GM21619 (cell line): Measurements from ENCODE around the gene SLC13A4.
A peak's percentile ranks its signal among the peaks of the same experiment; 100 is the strongest.
"Not testable (repeated sequence)": the region's sequence is repeated elsewhere in the genome, so short reads cannot be mapped to it uniquely, and the experiment has no call there.

Experiments
- ATAC-seq: cut with Tn5 transposase; IDR thresholded peaks from one replicate; pipeline ENCODE4 v1.9.1; 2021; ENCODE audit not compliant: unreplicated experiment

The SLC13A4 gene

DNA sequence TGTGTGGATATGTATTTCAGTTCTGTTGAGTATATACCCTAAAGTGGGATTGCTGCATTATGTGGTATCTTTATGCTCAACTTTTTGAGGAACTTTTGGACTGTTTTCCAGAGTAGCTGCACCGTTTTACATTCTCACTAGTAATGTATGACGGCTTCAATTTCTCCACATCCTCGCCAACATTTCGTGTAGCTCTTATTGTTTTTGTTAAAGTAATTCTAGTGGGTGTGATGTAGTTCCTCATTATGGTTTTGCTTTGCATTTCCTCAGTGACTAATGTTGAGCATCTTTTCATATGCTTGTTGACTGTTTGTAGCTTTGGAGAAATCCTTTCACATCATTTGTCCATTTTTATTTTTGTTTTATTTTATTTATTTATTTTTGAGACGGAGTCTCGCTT, 61.1 kb downstream of the SLC13A4 start:
- ATAC-seq, result no peak

DNA sequence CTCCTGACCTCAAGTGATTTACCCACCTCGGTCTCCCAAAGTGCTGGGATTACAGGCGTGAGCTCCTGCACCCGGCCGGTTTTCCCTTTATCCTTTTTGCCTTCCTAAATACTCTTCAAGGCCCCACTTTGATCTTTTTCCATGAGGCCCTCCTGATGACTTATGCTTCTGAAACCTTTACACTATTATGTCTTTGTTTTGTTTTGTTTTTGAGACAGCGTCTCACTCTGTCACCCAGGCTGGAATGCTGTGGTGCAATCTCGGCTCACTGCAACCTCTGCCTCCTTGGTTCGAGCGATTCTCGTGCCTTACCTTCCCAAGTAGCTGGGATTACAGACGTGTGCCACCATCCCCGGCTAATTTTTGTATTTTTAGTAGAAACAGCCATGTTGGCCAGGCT, 61.8 kb downstream of the SLC13A4 start:
- ATAC-seq, result no peak

DNA sequence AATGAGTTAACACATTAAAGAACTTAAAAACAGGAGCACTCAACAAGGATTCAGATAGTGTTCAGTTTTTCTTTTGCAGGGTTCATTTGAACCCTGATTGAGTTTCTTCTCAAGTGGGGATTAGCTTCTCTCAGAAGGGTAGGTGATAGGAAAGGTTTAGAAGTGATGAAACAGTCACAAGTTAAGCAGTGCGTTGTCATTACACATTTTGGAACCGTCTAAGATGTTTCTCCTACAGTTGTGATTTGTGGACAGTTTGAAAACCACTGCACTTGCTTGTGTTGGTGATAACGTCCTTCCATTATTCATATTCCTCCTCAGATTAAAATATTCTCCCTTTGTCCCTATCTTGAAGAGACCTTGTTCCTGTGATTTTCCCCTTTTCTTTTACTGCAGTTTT, 62.9 kb downstream of the SLC13A4 start:
- no peak for ATAC-seq

DNA sequence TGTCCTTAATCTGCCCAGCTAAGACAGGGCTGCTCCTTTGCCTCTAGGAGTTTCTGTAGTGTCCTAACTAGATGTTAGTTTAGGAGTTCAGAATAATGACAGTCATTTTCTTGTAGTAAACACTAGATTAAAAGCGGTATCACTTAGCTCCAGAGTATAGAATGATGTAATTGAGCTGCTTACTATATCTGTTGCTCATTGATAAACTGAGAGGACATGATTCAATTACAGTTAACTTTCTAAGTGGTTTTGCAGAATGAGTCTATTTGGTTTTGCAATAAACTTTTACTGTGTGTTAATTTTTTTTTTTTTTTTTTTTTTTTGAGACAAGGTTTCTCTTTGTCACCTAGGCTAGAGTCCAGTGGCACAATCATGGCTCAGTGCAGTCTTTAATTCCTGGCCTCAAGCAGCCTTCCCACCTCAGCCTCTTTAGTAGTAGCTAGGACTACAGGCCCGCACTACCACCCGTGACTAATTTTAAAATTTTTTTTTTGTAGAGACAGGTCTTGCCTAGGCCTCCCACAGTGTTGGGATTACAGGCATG, 63.9 kb downstream of the SLC13A4 start:
- no peak for ATAC-seq

DNA sequence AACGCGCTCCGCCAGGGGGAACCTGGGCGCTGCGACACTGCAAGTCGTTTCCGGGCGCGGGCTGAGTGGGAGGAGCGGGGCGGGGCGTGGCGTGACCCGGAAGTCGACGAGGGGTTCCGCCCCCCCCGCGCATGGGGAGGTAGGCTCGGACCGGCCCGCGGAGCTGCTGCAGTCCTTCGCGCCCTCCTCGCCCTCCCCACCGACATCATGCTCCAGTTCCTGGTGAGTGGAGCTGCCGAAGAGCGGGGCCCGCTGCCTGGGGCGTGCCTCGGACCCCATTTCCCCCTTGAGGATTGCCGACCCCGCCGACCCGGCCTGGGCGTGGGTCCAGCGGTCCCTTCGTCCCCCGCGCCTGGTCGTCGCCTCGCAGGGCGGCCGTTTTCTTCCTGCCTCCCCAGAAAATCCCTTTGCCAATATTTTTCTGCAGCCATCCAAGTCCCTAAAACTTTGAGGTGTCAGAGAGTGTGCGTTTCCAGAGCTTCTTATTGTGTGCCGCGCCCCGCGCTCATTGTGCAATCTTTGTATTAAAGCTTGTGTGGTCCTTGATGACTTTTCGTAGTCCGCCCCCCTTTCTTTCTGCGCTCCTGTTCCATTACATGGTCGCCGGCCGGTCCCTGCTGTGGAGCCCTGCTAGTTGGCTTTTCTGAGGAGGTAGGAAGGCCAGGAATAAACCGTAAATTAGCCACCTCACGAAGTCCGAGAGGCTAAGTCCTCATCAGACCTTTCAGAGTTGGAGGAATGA, 65.4 kb downstream of the SLC13A4 start, which contains the start of gene STMP1:
TSS of gene STMP1 (plus strand) at position 142 of the 742 bp plus-strand sequence.
- peak; percentile 96 for ATAC-seq

DNA sequence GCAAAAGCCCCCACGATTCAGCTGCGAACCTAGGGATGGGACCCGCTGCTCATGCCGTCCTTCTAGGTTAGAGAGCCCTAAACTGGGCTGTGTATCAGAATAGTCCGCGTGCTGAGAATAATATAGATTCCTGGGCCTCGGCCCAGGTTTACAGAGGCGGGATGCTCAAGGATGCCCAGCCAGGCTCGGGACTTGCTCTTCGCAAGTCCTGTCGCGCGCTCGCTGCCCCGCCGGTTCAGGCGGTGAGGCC, 65.9 kb downstream of the SLC13A4 start:
- no peak for ATAC-seq

DNA sequence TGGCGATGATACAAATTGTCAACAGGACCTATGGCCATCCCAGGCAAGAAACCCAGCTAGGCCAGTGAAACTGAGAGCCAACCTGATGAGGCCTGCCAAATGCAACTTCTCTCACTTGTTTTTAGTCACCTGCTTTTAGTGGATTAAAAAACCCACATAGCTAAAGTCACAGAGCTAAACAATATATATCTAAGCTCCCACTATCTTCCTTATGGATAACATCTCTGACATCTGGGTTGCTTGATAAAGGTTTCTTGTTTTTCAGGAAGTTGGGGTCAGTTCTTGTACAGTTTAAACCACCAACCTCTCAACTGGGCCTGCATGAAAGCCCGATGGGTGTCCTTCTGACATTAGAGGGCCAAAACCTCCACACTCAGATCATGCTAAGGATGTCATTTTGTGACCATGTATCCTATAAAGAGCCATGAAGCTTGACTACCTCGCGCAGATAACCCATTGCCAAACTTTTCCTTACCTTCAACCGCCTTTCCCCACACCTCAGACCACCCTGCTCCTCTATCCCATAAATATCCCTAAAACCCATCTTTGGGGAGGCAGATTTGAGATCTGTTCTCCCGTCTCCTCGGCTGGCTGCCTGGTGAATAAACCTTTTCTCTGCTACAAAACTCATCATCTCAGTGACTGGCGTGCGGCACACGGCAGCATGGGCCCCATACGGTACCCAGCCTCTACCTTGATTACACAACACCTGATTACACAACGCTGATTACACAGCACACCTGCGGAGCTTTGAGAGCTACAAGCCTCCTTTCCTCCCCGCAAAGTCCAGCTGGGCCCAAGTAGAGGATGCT, 66.5 kb downstream of the SLC13A4 start:
- ATAC-seq, result peak; percentile 1

DNA sequence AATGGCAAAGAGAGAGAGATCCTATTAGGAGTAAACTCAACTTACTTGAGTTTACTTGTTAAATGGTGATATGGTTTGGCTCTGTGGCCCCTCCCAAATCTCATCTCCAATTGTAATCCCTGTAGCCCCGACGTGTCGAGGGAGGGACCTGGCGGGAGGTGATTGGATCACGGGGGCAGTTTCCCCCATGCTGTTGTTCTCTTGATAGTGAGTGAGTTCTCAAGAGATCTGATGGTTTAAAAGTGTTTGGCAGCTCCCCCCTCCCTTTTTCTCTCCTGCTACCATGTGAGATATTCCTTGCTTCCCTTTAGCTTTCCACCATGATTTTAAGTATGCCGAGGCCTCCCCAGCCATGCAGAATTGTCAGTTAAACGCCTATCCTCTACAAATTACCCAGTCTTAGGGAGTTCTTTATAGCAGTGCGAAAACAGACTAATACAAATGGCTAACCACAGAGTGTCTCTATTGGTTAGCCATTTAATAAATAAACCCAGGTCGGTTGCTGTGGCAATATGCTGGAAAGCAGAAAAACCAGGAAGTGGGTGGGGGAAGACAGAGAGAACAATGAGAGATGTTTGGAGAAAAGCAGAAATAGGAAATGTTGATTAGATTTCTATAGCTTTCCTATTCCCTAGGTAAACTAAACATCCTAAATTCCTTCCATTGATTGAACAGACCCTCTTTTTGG, 68.7 kb downstream of the SLC13A4 start:
- ATAC-seq, result no peak

DNA sequence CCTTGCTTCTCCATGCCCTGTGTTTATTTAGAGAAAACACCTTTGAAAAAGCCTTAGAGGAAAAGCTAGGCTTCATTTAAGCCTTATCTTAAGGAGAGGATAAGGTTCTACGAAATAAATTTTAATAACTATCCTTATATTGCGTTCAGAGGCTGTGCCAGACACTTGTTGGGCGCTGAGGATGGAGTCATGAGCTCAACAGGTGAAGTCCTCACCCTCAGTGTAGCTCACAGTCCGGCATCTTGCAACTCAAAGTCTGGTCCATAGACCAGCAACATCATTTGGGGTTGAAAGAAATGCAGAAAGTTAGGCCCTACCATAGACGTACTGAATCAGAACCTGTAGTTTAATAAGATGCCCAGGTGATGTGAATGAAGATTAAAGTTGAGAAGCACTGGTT, 69.4 kb downstream of the SLC13A4 start:
- no peak for ATAC-seq

DNA sequence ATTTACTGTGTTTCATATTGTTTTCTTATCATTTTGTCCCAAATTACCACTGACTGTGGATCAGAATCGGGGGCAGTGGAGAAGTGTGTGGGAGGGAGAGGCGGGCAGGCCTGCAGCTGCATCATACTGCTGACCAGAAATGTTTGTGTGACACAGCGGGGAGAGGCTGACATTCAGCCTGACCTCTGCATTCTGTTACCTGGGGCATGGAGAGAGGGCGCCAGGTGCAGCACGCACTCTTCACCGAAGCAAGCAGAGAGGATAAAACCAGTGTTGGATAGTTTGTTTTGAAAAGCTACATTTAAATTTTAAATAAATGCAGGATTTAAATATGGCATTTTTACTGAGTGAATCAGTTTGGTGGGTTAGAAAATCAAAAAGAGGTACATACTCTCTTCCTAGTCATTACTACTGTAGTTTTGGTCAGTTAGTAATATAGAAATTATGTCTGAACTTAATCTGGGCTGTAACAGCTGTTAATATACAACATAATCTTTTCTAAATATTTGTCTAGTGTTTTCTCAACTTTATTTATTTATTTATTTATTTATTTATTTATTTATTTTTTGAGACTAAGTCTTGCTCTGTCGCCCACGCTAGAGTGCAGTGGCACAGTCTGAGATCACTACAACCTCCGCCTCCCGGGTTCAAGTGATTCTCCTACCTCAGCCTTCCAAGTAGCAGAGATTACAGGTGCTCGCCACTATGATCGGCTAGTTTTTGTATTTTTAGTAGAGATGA, 74.5 kb downstream of the SLC13A4 start:
- ATAC-seq, result no peak

DNA sequence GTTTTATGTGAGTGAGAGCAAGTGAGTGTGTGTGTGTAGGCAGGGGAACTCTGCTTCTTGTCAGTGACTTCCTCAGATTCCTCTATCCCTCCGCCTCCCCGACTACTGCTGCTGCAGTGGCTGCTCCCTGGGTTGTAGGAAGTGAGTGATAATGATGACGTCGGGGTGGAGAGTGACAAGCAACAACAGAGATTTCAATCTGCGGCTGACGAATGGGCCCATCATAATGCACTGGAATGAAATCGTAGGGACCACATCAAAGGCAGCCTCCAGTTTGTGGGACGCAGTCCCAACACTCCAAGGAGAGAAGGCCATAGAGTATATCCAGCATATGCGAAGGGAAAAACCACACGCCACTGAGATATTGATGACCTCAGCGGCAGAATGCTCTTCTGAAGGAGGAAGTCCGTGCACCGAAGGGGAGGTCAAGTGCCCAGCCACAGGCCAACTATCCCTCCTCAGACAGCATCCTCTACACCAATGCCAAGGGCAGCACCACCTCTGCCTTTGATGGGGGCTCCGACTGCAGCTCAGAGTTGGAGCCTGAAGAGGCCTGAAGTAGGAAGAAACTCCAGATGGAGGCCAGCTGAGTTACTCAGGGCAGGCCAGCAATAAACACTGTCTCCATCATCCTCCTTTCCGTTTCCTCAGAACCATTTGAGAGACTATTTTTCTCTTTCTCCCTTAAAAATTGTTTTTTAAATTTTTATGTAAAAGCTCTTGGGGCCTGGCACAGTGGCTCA, 77.0 kb downstream of the SLC13A4 start:
- ATAC-seq, result no peak

DNA sequence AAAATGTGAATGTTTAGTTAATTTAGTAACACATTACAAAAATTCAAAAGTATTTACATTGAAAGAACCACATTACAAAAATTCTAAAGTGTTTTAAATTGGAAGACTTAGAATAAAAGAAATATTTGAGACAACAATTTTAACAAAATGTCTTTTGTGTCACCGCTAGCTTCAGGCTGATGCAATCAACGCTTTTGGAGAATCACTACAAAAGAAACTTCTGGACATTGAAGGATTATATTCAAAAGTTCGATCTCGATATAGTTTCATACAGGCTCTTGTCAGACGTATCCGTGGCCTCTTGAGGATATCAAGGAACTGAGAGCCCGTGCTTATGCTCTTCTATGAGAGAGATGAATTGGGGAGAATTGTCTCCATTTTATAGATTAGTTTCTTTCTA, 79.8 kb downstream of the SLC13A4 start:
- ATAC-seq, result no peak

DNA sequence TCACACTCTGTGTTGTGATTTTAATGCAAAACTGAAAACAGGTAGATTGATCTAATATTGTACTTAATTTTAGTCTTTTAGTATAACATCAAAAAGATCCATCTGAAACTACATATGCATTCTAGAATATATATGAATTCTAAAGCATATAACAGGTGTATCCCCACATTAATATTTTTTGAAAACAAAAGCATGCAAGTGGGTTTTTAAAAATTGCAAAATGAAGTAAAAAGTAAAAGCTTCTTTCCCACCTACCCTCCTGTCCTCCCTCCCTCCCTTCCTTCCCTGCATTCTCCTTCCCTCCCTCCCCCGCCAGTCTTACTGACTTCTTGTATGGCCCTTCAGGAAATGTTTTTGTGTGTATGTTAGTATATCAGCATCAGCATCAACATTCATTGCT, 80.2 kb downstream of the SLC13A4 start:
- no peak for ATAC-seq

DNA sequence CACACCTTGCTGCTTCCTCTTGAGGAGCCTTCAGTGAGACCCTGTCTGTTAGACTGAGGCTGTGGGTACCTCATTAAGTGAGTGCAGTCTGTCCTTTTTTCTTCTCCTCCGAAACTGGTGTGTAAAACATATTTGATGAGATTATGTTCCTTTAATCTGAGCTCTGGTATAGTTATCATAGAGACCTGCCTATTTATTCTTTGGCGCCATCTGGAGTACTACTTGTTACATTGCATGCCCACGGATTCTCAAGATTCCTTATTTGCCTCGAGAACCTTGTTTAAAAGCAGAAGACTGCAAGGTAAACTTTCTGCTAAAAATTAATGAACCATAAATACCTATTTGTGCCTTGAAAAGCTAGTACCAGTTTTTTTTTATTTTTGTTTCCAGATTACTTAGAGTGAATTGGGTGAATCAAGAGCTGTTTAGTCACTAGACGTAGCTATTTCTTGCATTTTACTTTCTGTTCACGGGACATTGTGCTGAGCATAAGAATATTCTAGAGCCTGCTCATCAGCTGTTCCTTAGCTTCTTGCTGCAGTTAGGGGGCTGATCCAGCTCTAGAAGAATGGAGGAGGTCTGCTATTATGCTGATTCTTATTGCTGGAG, 82.6 kb downstream of the SLC13A4 start:
- no peak for ATAC-seq

DNA sequence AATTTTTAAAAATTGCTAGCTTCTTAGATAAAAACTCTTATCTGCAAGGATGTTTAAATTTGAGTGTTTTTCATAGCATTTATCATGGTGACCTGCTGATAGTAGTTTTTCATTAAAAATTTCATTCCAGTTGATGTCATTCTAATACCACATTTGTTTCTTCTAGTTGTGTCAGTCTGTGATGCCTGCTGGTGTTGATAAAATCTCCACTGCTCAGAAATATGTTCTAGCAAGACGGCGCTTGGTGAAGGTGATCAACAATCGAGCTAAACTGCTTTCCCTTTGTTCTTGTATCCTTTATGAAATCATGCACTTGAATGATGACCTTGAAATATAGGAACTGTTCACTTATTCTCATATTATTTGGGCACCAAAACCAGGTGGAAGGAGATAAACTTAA, 83.3 kb downstream of the SLC13A4 start:
- no peak for ATAC-seq

DNA sequence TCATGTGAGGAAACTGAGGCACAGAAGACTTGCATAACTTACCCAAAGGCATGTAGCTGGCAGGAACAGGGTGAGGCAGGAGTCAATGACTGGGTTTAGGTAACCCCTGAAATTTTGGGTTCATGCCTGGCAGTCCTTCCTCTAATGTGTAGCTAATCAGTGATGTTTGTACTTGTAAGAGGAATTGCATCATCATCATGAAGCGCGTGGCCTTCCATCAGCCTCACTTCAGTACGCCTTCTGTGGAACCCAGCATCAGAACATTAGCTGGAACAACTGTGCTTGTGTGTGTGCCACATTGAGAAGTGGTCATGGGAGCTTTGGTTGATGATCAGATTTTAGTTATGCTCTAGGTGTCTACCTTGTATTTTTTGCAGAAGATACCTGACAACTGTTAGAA, 83.8 kb downstream of the SLC13A4 start:
- no peak for ATAC-seq

DNA sequence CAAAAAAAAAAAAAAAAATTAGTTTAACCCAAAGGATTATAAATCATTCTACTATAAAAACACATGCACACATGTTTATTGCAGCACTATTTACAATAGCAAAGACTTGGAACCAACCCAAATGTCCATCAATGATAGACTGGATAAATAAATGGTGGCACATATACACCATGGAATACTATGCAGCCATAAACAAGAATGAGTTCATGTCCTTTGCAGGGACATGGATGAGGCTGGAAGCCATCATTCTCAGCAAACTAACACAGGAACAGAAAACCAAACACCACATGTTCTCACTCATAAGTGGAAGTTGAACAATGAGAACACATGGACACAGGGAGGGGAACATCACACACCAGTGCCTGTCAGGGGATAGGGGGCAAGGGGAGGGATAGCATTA, 88.3 kb downstream of the SLC13A4 start:
- not testable (repeated sequence) for ATAC-seq

DNA sequence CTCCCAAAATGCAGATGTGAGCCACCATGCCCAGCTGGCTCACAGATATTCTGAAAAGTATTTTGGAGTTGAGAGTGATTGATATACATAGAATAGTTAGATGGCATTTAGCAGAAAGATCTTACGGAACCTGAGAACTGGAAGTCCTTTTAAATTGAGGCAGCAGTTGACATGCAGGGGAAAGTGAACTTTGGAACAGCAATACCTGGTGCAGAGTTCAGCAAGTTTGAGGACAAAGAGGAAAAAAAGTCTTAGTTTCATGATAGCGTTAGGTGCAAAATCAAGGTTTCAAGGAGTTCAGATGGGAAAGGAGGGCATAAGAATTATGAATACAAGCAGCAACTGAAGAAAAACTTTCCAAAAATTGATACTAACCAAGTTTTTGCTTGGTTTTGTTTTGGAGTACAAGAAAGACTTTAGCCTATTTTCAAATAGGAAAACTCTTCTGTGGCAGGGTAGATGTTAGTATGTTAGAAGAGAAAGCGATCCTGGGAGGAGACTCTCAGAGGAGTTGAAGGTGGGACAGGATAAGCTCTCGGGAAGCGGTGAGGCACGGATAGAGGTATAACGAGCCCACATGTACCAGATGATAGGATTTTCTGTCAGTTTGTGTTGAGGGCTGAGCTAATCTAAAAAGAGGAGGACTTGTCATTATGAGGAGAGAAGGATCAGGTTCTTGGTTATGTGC, 93.7 kb downstream of the SLC13A4 start:
- ATAC-seq, result no peak
